GM21360 (cell line): Measurements from ENCODE around the gene KCNH1.

Experiments used
- ATAC-seq: cut with Tn5 transposase; IDR thresholded peaks from one replicate; pipeline ENCODE4 v1.9.1; 2021; ENCODE audit warnings: mild to moderate bottlenecking, moderate library complexity; ENCODE audit not compliant: unreplicated experiment

KCNH1 gene

GRCh38 chr1:210882414-210883221 lies 251.3 kb downstream of the KCNH1 start:
- ATAC-seq: no peak

GRCh38 chr1:210878564-210878963 lies 255.4 kb downstream of the KCNH1 start:
- ATAC-seq: no peak

GRCh38 chr1:210876275-210876674 lies 257.7 kb downstream of the KCNH1 start:
- ATAC-seq: no peak

- no peak for ATAC-seq
Observed at GRCh38 chr1:210866532-210866931, 267.4 kb downstream of the KCNH1 start.

- no peak for ATAC-seq
Observed at GRCh38 chr1:210857705-210858104, 276.2 kb downstream of the KCNH1 start.

- no peak for ATAC-seq
Observed at GRCh38 chr1:210857146-210857663, 276.7 kb downstream of the KCNH1 start.

- no peak for ATAC-seq
Observed at GRCh38 chr1:210855440-210855839, 278.5 kb downstream of the KCNH1 start.

GRCh38 chr1:210853276-210853675 lies 280.7 kb downstream of the KCNH1 start:
- ATAC-seq: no peak

- ATAC-seq: no peak
Observed at GRCh38 chr1:210850556-210850955, 283.4 kb downstream of the KCNH1 start.

GRCh38 chr1:210848474-210848873 lies 285.5 kb downstream of the KCNH1 start:
- no peak for ATAC-seq

GRCh38 chr1:210841926-210842625 lies 291.9 kb downstream of the KCNH1 start:
- no peak for ATAC-seq

GRCh38 chr1:210830034-210831028 lies 303.6 kb downstream of the KCNH1 start:
- ATAC-seq: no peak

- no peak for ATAC-seq
Observed at GRCh38 chr1:210828996-210829596, 304.9 kb downstream of the KCNH1 start.

- ATAC-seq: no peak
Observed at GRCh38 chr1:210827481-210827880, 306.5 kb downstream of the KCNH1 start.

- ATAC-seq: no peak
Observed at GRCh38 chr1:210826686-210827085, 307.3 kb downstream of the KCNH1 start.

- ATAC-seq: no peak
Observed at GRCh38 chr1:210822932-210823331, 311.0 kb downstream of the KCNH1 start.

- no peak for ATAC-seq
Observed at GRCh38 chr1:210822241-210822640, 311.7 kb downstream of the KCNH1 start.

- no peak for ATAC-seq
Observed at GRCh38 chr1:210821615-210822014, 312.3 kb downstream of the KCNH1 start.

GRCh38 chr1:210819266-210819665 lies 314.7 kb downstream of the KCNH1 start:
- no peak for ATAC-seq
